Nephron (organoid): Measurements from ENCODE around the gene GALNT1.
"Not testable (repeated sequence)": the region's sequence is repeated elsewhere in the genome, so short reads cannot be mapped to it uniquely, and the experiment has no call there.

Experiments used
- H3K27ac Mint-ChIP-seq, 3 experiments: 2 replicates each; pipeline ENCODE4 v1.8.0; 2020; ENCODE audit warnings: mixed read lengths in 3 of 3, mild to moderate bottlenecking in 2 of 3, moderate library complexity in 1 of 3
- H3K27me3 Mint-ChIP-seq: 2 replicates; pipeline ENCODE4 v1.8.0; 2021; ENCODE audit warnings: low read depth, mild to moderate bottlenecking, moderate library complexity, mixed read lengths
- H3K36me3 Mint-ChIP-seq: 2 replicates; pipeline ENCODE4 v1.8.0; 2020; ENCODE audit warnings: low read depth, mixed read lengths
- H3K4me1 Mint-ChIP-seq: 2 replicates; pipeline ENCODE4 v1.8.0; 2020; ENCODE audit warnings: mixed read lengths
- H3K4me3 Mint-ChIP-seq, 3 experiments: 2 replicates each; pipeline ENCODE4 v1.8.0; 2020; ENCODE audit warnings: mild to moderate bottlenecking in 3 of 3, mixed read lengths in 3 of 3, moderate library complexity in 2 of 3
- H3K9me3 Mint-ChIP-seq: 2 replicates; pipeline ENCODE4 v1.8.0; 2020; ENCODE audit warnings: mixed read lengths
- CTCF ChIP-seq, 3 experiments: fragments of 200-600 bp; sonication (generic); IDR thresholded peaks; one replicate each; pipeline ENCODE4 v1.5.0; 2021; ENCODE audit warnings: antibody characterized with exemption in 3 of 3; ENCODE audit not compliant: unreplicated experiment in 3 of 3

The GALNT1 gene

GRCh38 chr18:35571138-35571537 is 10.4 kb upstream of the GALNT1 start:
- Mint-ChIP-seq H3K4me1 (no peaks in the 10 kb centered on the region), H3K4me3 (no peak overlapping the region), H3K27me3 (no peaks in the 10 kb centered on the region), H3K27ac (no peak overlapping the region), H3K9me3 (peaks cover 5% of the 10 kb centered on the region), H3K36me3 (no peaks in the 10 kb centered on the region)
- no peak for TF ChIP-seq CTCF (IDR thresholded peaks at IDR 0.05; ENCODE audit: unreplicated experiment in 3 of 3)

- no peaks in the 10 kb centered on the region for H3K27me3 Mint-ChIP-seq
- no peak for TF ChIP-seq CTCF (IDR thresholded peaks at IDR 0.05; ENCODE audit: unreplicated experiment in 3 of 3)
- no peaks in the 10 kb centered on the region for H3K4me1 Mint-ChIP-seq
- no peak overlapping the region for H3K4me3 Mint-ChIP-seq
- no peaks in the 10 kb centered on the region for H3K36me3 Mint-ChIP-seq
- peaks cover 6% of the 10 kb centered on the region for H3K9me3 Mint-ChIP-seq
- no peak overlapping the region for H3K27ac Mint-ChIP-seq
Measured at GRCh38 chr18:35572644-35573043, 8.9 kb upstream of the GALNT1 start.

GRCh38 chr18:35573531-35573930 is 8.0 kb upstream of the GALNT1 start:
- Mint-ChIP-seq H3K27ac (no peak overlapping the region), H3K4me3 (no peak overlapping the region), H3K4me1 (no peaks in the 10 kb centered on the region), H3K27me3 (peaks cover 6% of the 10 kb centered on the region), H3K9me3 (peaks cover 6% of the 10 kb centered on the region), H3K36me3 (no peaks in the 10 kb centered on the region)
- TF ChIP-seq CTCF (IDR thresholded peaks at IDR 0.05; ENCODE audit: unreplicated experiment in 3 of 3) = no peak

- H3K27ac Mint-ChIP-seq, H3K9me3 Mint-ChIP-seq, H3K36me3 Mint-ChIP-seq, H3K4me3 Mint-ChIP-seq, H3K4me1 Mint-ChIP-seq, H3K27me3 Mint-ChIP-seq: not testable (repeated sequence)
Measured at GRCh38 chr18:35576240-35576845, 5.2 kb upstream of the GALNT1 start.

GRCh38 chr18:35577045-35577848 is 4.3 kb upstream of the GALNT1 start:
- TF ChIP-seq CTCF (IDR thresholded peaks at IDR 0.05; ENCODE audit: unreplicated experiment in 3 of 3) = no peak
- peaks cover 7% of the 10 kb centered on the region for H3K27me3 Mint-ChIP-seq
- peaks cover 6% of the 10 kb centered on the region for H3K9me3 Mint-ChIP-seq
- H3K36me3 Mint-ChIP-seq = no peaks in the 10 kb centered on the region
- no peak overlapping the region for H3K4me3 Mint-ChIP-seq
- no peak overlapping the region for H3K27ac Mint-ChIP-seq
- peaks cover under 1% of the 10 kb centered on the region for H3K4me1 Mint-ChIP-seq

- TF ChIP-seq CTCF (IDR thresholded peaks at IDR 0.05; ENCODE audit: unreplicated experiment in 3 of 3) = no peak
- Mint-ChIP-seq H3K27ac (no peak overlapping the region), H3K4me3 (peak overlapping the region in 2 of 3 experiments; percentile 35 to 61), H3K36me3 (peaks cover 3% of the 10 kb centered on the region), H3K9me3 (peaks cover 9% of the 10 kb centered on the region), H3K27me3 (peaks cover 7% of the 10 kb centered on the region), H3K4me1 (peaks cover 10% of the 10 kb centered on the region)
Measured at GRCh38 chr18:35578481-35578880, 3.1 kb upstream of the GALNT1 start.
